ENCODE results near the gene RHOU. TPM values are rescaled to one million over a fixed set of nuclear protein-coding genes. Genes with fewer than 3 reads are reported as not detected.

Gene RHOU
- 4.3 to 8.4 TPM (median 7.6 TPM) in 5 replicates for total RNA-seq (2022; extraction: Qiagen RNA extraction; ENCODE audit: low read depth)

DNA sequence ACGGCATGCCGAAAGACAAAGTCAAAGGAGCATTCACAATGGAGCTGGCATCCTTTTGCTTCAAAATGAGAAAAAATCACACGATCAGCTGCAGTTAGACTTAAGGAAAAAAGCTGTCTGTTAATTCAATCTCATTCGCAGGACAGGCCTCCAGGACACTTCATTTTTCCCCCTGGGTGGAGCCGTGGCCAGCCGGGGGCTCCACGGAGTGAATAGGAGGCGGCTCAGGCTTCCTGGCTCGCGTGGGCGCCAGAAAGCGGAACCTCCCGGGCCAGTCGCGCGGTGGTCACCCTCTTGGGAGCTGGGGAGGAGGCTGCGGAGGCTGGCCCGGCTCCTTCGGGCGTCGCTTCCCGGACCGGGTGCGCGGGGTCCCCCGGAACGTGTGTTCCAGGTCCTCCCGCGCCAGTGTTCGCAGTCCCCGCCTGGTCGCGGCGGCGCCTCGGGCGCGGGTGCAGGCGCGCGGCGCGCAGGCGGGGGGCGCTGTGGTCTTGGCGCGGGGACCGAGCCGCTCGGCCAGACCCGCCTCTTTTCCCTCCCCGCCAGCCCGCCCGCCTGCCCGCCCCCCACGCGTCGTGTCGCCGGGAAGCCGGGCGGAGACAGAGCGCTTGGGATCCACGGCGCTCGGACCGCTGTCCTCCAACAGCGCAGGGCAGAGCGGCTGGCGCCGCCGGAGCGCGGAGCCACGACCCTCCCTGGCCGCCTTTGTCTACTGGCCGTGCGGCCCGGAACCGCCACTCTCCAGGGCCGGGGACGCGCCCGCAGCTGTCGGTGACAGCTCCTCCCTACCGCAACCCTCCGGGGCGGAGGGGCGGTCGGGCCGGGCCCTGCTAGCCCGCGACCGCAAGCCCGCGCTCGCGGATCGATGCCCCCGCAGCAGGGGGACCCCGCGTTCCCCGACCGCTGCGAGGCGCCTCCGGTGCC, at the start of gene RHOU:
TSS of gene RHOU (plus strand) at position 599 of the 921 bp plus-strand sequence. CDS start at position 863, 264 bp downstream.

Other genes with a start within 250 kb of the RHOU start
- gene RNF187, start 248.1 kb upstream of the RHOU start, total RNA-seq (2022; extraction: Qiagen RNA extraction; ENCODE audit: low read depth), result 51.0 to 110 TPM (median 87.5 TPM) in 5 replicates